ENCODE measurements around the gene NAPA.
A peak's percentile ranks its signal among the peaks of the same experiment; 100 is the strongest.

Gene NAPA

GRCh38 chr19:47514869-47515588, at the start of gene NAPA:
Gene NAPA (minus strand): TSS chr19:47515063. CDS start chr19:47514940, 123 bp downstream.
- DNase-seq = peak; percentile 96 to 100

- DNase-seq = no peak
Measured at GRCh38 chr19:47564081-47564480, 49.2 kb upstream of the NAPA start.

GRCh38 chr19:47561440-47562057, 46.7 kb upstream of the NAPA start:
- DNase-seq = no peak

- DNase-seq = no peak
Measured at GRCh38 chr19:47560999-47561398, 46.1 kb upstream of the NAPA start.

GRCh38 chr19:47550129-47550528, 35.3 kb upstream of the NAPA start:
- no peak for DNase-seq

GRCh38 chr19:47549261-47549862, 34.5 kb upstream of the NAPA start:
- no peak for DNase-seq

- no peak for DNase-seq
Measured at GRCh38 chr19:47547199-47547598, 32.3 kb upstream of the NAPA start.

GRCh38 chr19:47545061-47545948, 30.4 kb upstream of the NAPA start:
- DNase-seq = no peak

GRCh38 chr19:47544476-47544875, 29.6 kb upstream of the NAPA start:
- no peak for DNase-seq

GRCh38 chr19:47544075-47544474, 29.2 kb upstream of the NAPA start:
- DNase-seq = no peak

- no peak for DNase-seq
Measured at GRCh38 chr19:47542030-47542475, 27.2 kb upstream of the NAPA start.

GRCh38 chr19:47541518-47541917, 26.7 kb upstream of the NAPA start:
- DNase-seq = no peak

- DNase-seq = no peak
Measured at GRCh38 chr19:47540748-47541147, 25.9 kb upstream of the NAPA start.

GRCh38 chr19:47539747-47540311, 25.0 kb upstream of the NAPA start:
- DNase-seq = no peak

- no peak for DNase-seq
Measured at GRCh38 chr19:47538812-47539211, 23.9 kb upstream of the NAPA start.

GRCh38 chr19:47537493-47537892, 22.6 kb upstream of the NAPA start:
- no peak for DNase-seq

- DNase-seq = no peak
Measured at GRCh38 chr19:47534628-47535027, 19.8 kb upstream of the NAPA start.

GRCh38 chr19:47531640-47532387, 17.0 kb upstream of the NAPA start:
- no peak for DNase-seq

GRCh38 chr19:47529018-47529742, 14.3 kb upstream of the NAPA start:
- DNase-seq = no peak

GRCh38 chr19:47526798-47527197, 11.9 kb upstream of the NAPA start:
- no peak for DNase-seq

GRCh38 chr19:47523473-47523872, 8.6 kb upstream of the NAPA start:
- no peak for DNase-seq
